Stimulated activated naive CD8-positive, alpha-beta T cell treated with anti-CD3 and anti-CD28 coated beads, Interleukin-15, amount 100 ng/mL, for 72 hours (primary cell): ENCODE results near the gene NUP214.
A peak's percentile ranks its signal among the peaks of the same experiment; 100 is the strongest.

ENCODE experiments used
- ATAC-seq: fragments of 150-1000 bp; cut with Tn5 transposase; 2 replicates; pipeline ENCODE4 v1.10.0; 2021; ENCODE audit warnings: mild to moderate bottlenecking, moderate library complexity
- DNase-seq, 2 donors: peaks; one replicate each; pipeline ENCODE4 v3.0.0; 2021 to 2022
- H3K27ac Mint-ChIP-seq, 2 donors: one replicate each; pipeline ENCODE4 v1.8.0; 2022; ENCODE audit warnings: mild to moderate bottlenecking in 2 of 2, mixed read lengths in 2 of 2, moderate library complexity in 2 of 2
- H3K27me3 Mint-ChIP-seq: one replicate; pipeline ENCODE4 v1.8.0; 2022; ENCODE audit warnings: mixed read lengths
- H3K4me1 Mint-ChIP-seq: one replicate; pipeline ENCODE4 v1.8.0; 2022; ENCODE audit warnings: mild to moderate bottlenecking, mixed read lengths
- H3K4me3 Mint-ChIP-seq, 2 donors: one replicate each; pipeline ENCODE4 v1.8.0; 2022; ENCODE audit warnings: mild to moderate bottlenecking in 2 of 2, mixed read lengths in 2 of 2, moderate library complexity in 1 of 2
- H3K9me3 Mint-ChIP-seq, 2 donors: one replicate each; pipeline ENCODE4 v1.8.0; 2022; ENCODE audit warnings: mixed read lengths in 2 of 2

Gene NUP214

DNA sequence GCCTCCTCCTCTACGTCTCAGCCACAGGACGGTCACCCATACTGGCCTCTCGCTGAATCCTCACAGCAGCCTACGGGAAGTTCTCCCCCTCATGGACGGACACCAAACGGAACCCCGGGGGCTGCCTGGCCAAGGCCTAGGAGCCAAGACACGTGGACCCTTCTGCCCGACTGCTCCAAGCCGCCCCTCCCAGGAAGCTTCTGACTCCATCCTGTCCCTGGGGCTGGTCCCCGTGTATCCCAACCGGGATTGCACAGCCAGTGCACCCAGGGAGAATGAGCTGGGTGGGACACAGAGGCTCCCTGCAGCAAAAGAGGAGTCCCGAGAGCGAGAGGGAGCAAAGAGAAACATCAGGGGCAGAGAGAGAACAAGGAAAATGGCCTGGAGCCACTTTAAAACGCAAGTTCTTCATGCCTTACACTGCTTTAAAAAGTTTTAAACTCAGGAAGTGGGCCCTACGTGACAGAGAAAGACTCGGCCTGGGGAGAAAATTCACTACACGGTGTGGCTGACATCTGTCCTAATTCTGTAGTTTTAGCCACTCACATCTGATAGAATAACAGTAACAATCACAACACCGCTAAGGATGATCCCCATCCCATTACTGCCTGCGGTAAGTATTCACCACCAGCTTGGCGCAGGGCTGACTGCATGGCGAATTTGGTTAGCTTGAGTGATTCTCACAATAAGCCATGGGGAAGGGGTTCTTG, 147.9 kb downstream of the NUP214 start:
- peaks cover 53% of the 10 kb centered on the region for H3K4me1 Mint-ChIP-seq
- DNase-seq (peak in 1 of 2 donors; percentile 44), ATAC-seq (no peak)
- H3K27me3 Mint-ChIP-seq: no peaks in the 10 kb centered on the region
- peak overlapping the region; percentile 98 for H3K27ac Mint-ChIP-seq
- peak overlapping the region; percentile 91 to 92 for H3K4me3 Mint-ChIP-seq
- H3K9me3 Mint-ChIP-seq: no peaks in the 10 kb centered on the region

DNA sequence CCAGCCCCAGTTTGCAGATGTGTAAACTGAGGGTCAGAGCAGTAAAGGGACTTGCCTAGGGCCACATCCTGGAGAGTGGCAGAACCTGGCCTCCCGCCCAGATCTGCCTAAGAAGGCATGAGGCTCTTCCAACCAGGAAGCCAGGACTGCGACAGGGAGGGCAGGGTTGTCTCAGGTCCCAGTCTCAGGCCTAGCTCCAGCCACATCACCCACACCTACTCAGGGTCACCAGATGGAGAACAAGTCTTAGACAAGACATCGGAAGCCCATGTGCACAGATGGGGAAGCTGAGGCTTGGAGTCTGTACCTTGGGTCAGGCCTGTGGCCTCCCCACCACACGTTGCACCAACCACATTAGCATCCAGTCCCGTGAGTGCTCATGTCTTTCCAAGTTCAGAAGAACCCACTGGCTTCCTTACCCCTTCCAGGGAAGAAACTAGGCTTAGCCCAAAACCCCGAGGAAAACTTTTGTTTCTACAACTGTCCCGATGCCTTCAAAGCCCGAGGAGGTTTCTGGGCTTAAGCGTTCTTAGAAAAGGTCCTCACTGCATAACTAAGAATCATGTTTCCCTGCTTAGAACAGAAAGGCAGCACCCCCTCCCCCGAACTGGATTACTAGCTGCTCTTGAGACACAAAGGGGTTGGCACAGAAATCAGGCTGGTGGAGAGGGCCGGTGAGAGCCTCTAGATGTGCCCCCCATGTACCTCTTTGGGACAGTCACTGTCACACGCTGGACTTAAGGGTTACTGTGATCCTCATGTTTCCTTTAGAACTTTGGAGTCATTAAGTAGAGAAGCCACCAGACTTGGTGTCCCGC, 148.7 kb downstream of the NUP214 start:
- no peaks in the 10 kb centered on the region for H3K27me3 Mint-ChIP-seq
- DNase-seq: peak in 1 of 2 donors; percentile 36
- ATAC-seq: no peak
- H3K9me3 Mint-ChIP-seq: no peaks in the 10 kb centered on the region
- peaks cover 54% of the 10 kb centered on the region for H3K4me1 Mint-ChIP-seq
- H3K27ac Mint-ChIP-seq: peak overlapping the region; percentile 98
- H3K4me3 Mint-ChIP-seq: peak overlapping the region; percentile 91 to 92

GRCh38 chr9:131274674-131275331, 149.4 kb downstream of the NUP214 start:
- Mint-ChIP-seq H3K9me3 (no peaks in the 10 kb centered on the region), H3K27ac (peak overlapping the region; percentile 98), H3K4me3 (peak overlapping the region; percentile 91 to 92), H3K4me1 (peaks cover 49% of the 10 kb centered on the region), H3K27me3 (no peaks in the 10 kb centered on the region)
- ATAC-seq: peak; percentile 18
- DNase-seq: no peak

- Mint-ChIP-seq H3K9me3 (no peaks in the 10 kb centered on the region), H3K4me1 (peaks cover 42% of the 10 kb centered on the region), H3K27me3 (no peaks in the 10 kb centered on the region), H3K4me3 (peak overlapping the region; percentile 91 to 92), H3K27ac (peak overlapping the region; percentile 98)
- ATAC-seq: peak; percentile 23
- peak; percentile 38 to 53 for DNase-seq
Measured at GRCh38 chr9:131275332-131276093, 150.1 kb downstream of the NUP214 start.

DNA sequence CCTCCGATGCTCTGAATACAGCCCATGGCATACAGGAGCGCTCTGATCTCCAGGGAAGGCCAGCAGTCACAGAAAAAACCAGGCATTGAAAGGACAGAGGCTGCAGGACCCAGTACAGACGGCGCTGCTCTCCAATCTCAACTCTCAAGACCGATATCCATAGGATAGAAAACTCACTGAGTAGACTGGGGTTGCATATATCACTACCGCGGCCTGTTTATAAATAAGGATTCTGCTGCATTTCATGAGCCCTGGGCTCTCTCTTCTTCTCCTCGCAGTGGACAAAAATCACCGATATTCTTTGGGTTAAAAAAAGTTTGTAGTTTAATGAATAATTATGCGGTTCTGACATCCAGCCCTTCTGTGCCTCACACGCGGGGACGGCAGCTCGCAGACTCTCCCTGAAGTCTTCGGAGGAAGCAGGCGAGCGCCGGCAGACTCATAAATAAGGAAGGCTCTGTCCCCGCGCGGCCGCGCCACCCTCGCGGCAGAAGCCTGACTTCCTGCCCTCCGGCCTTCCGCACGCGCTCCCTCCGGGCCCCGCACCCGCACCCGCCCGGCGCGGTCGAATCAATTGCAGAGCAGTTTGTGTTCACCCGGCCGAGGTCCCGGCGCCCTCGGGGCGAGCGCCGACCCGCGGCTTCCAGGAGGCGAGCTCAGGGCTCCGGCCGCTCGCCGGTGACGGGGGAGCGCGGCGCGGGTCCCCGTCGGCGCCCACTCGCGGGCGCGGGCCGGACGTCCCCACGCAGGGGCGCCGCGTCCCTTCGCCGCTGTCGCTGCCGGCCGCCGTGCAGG, 150.9 kb downstream of the NUP214 start, which contains the start of gene FAM78A:
FAM78A (minus strand) TSS at position 417 of the 795 bp plus-strand sequence; CDS start at position 86, 331 bp downstream.
- peaks cover 7% of the 10 kb centered on the region for H3K27me3 Mint-ChIP-seq
- DNase-seq (peak; percentile 51 to 60), ATAC-seq (peak; percentile 16)
- peak within 1 kb of the TSS; percentile 91 to 92 for H3K4me3 Mint-ChIP-seq
- peaks cover 34% of the 10 kb centered on the region for H3K4me1 Mint-ChIP-seq
- H3K9me3 Mint-ChIP-seq: no peaks in the 10 kb centered on the region
- H3K27ac Mint-ChIP-seq: peak within 1 kb of the TSS; percentile 98

- DNase-seq (peak in 1 of 2 donors; percentile 35), ATAC-seq (peak; percentile 36)
- H3K27me3 Mint-ChIP-seq: peaks cover 13% of the 10 kb centered on the region
- H3K4me3 Mint-ChIP-seq: peak overlapping the region in 1 of 2 donors; percentile 49
- no peaks in the 10 kb centered on the region for H3K9me3 Mint-ChIP-seq
- H3K4me1 Mint-ChIP-seq: peaks cover 31% of the 10 kb centered on the region
- H3K27ac Mint-ChIP-seq: no peak overlapping the region
Measured at GRCh38 chr9:131276891-131277286, 151.5 kb downstream of the NUP214 start.

DNA sequence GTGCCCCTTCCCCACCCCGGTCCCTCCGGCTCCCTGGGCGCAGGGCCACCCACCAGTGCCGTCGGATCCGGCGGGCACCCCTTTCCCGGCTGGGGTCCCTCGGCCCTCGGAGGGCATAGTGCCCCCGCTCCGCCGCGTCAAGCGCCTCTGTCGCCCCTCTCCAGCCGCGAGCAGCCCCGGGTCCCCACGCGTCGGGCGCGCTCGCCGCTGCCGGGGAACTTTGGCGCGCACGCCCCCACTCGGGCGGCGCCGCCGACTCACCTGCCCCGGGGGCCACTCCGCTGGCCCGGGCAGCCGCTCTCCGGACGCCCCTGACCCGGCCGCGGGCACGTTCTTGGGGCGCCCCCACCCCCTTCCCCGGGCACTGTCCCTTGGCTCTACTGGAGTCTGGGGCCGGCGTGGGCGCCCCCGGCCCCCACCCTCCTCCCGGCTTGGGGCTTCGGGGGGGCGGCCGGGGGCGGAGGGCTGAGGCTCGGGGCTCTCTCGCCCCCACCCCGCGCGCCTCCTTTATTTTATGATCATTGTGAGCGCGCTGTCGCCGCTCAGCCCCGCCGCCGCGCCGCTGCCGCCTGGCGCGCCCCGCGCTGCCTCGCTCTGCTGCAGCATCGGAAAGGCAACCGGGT, 152.0 kb downstream of the NUP214 start:
- Mint-ChIP-seq H3K9me3 (no peaks in the 10 kb centered on the region), H3K27me3 (peaks cover 18% of the 10 kb centered on the region), H3K27ac (no peak overlapping the region), H3K4me3 (peak overlapping the region; percentile 20 to 47), H3K4me1 (peaks cover 31% of the 10 kb centered on the region)
- ATAC-seq (peak; percentile 21), DNase-seq (peak; percentile 38 to 40)

GRCh38 chr9:131277910-131278701, 152.7 kb downstream of the NUP214 start:
- peaks cover 23% of the 10 kb centered on the region for H3K27me3 Mint-ChIP-seq
- peak; percentile 66 to 74 for DNase-seq
- peak overlapping the region; percentile 88 to 89 for H3K4me3 Mint-ChIP-seq
- ATAC-seq: peak; percentile 57
- H3K27ac Mint-ChIP-seq: peak overlapping the region; percentile 93 to 94
- peaks cover 27% of the 10 kb centered on the region for H3K4me1 Mint-ChIP-seq
- H3K9me3 Mint-ChIP-seq: no peaks in the 10 kb centered on the region

GRCh38 chr9:131278702-131279111, 153.3 kb downstream of the NUP214 start:
- H3K4me1 Mint-ChIP-seq: peaks cover 25% of the 10 kb centered on the region
- H3K27ac Mint-ChIP-seq: peak overlapping the region; percentile 16 to 93
- DNase-seq: peak; percentile 24 to 39
- peak; percentile 0 for ATAC-seq
- H3K27me3 Mint-ChIP-seq: peaks cover 29% of the 10 kb centered on the region
- H3K9me3 Mint-ChIP-seq: no peaks in the 10 kb centered on the region
- peak overlapping the region; percentile 88 to 89 for H3K4me3 Mint-ChIP-seq

DNA sequence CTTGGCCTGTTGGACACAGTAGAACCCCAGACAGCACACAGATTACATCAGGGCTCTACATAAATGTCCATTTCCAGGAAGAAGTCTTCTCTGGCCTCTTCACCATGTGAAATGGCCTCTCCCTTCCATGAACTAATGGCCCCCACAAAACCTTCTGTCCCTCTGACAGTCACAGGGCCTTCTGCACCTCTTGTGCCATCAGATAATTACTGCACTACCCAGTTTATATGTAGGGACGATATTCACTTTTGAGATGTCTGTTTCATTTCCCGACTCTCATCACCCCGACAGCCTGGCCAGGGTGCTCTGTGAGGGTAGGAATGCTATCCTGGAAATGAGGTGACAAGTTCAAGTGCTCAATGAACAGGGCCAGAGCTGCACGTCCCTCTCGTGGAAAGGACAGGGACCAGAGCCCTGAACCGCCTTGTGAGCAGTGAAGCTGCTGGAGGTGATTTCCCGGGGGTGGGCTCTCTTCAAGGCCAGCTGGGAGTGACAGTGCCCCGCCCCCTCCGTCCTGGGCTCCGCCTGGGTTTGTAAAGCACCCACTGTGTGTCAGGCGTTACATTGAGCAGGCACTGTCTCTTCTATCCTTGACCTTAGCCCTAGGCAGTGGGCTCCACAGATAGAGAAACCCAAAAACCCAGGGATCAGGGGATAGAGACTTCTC, 153.9 kb downstream of the NUP214 start:
- H3K9me3 Mint-ChIP-seq: no peaks in the 10 kb centered on the region

GRCh38 chr9:131279863-131280570, 154.6 kb downstream of the NUP214 start:
- Mint-ChIP-seq H3K9me3 (no peaks in the 10 kb centered on the region), H3K4me3 (no peak overlapping the region), H3K27ac (no peak overlapping the region), H3K4me1 (peaks cover 25% of the 10 kb centered on the region), H3K27me3 (peaks cover 29% of the 10 kb centered on the region)
- no peak for ATAC-seq
- DNase-seq: no peak

More for the DNA sequence above, 153.9 kb downstream of the NUP214 start:
- ATAC-seq (no peak), DNase-seq (no peak)
- H3K4me3 Mint-ChIP-seq: peak overlapping the region in 1 of 2 donors; percentile 88
- H3K27me3 Mint-ChIP-seq: peaks cover 29% of the 10 kb centered on the region
- H3K4me1 Mint-ChIP-seq: peaks cover 25% of the 10 kb centered on the region
- peak overlapping the region; percentile 16 to 67 for H3K27ac Mint-ChIP-seq

- Mint-ChIP-seq H3K4me1 (peaks cover 25% of the 10 kb centered on the region), H3K27me3 (peaks cover 29% of the 10 kb centered on the region), H3K9me3 (no peaks in the 10 kb centered on the region), H3K27ac (no peak overlapping the region), H3K4me3 (no peak overlapping the region)
- no peak for ATAC-seq
- no peak for DNase-seq
Measured at GRCh38 chr9:131280660-131281059, 155.3 kb downstream of the NUP214 start.
